OCI-LY7 (cell line): ENCODE measurements around the gene CABP7. TPM values are rescaled to one million over a fixed set of nuclear protein-coding genes. Genes with fewer than 3 reads are reported as not detected.

Experiments used
- BruUV-seq: library from RNA; stranded (reverse); fragments of 400-500 nt; replicated peaks from 2 replicates; lab custom pipeline; 2021; lab: Mats Ljungman, UMichigan
- CTCF ChIA-PET: fragments of 300-600 bp; sonication (Branson Sonifier 250); formaldehyde crosslinking; loops from one replicate; lab custom pipeline; 2022; ENCODE audit warnings: antibody characterized with exemption; ENCODE audit not compliant: unreplicated experiment; lab: Charles Lee
- POLR2A ChIA-PET: fragments of 300-600 bp; sonication (Branson Sonifier 250); formaldehyde crosslinking; loops from one replicate; lab custom pipeline; 2022; ENCODE audit warnings: antibody characterized with exemption; lab: Charles Lee
- DNase-seq: peaks from one replicate; pipeline ENCODE4 v3.0.0-alpha.2; 2015; ENCODE audit warnings: low spot score
- H2AFZ ChIP-seq: fragments of 200-600 bp; sonication (generic), shearing (Covaris generic); 2 replicates; pipeline ENCODE4 v1.6.1; 2014; ENCODE audit warnings: mild to moderate bottlenecking, antibody characterized with exemption, low read length, moderate library complexity
- H3K27ac ChIP-seq: fragments of 200-600 bp; sonication (generic); 2 replicates; pipeline ENCODE4 v1.5.1; 2014; ENCODE audit warnings: mixed run types, low read depth, mild to moderate bottlenecking, moderate library complexity, low read length, inconsistent platforms; ENCODE audit not compliant: poor library complexity, severe bottlenecking
- H3K36me3 ChIP-seq: fragments of 200-600 bp; sonication (generic); 2 replicates; pipeline ENCODE4 v1.6.1; 2014; ENCODE audit warnings: mild to moderate bottlenecking, antibody characterized with exemption, low read length, moderate library complexity, mixed read lengths; ENCODE audit not compliant: insufficient read depth
- H3K4me1 ChIP-seq: fragments of 200-600 bp; sonication (generic); 2 replicates; pipeline ENCODE4 v1.5.1; 2014; ENCODE audit warnings: mild to moderate bottlenecking, low read length; ENCODE audit not compliant: insufficient read depth, poor library complexity, severe bottlenecking
- H3K4me2 ChIP-seq: fragments of 200-600 bp; sonication (generic); 2 replicates; pipeline ENCODE4 v1.6.1; 2014; ENCODE audit warnings: mild to moderate bottlenecking, low read length
- H3K4me3 ChIP-seq: fragments of 200-600 bp; sonication (generic); 2 replicates; pipeline ENCODE4 v1.5.1; 2014; ENCODE audit warnings: mild to moderate bottlenecking, low read depth, low read length; ENCODE audit not compliant: poor library complexity, severe bottlenecking
- H3K79me2 ChIP-seq: fragments of 200-600 bp; sonication (generic); 2 replicates; pipeline ENCODE4 v1.6.1; 2016; ENCODE audit warnings: low read depth, mild to moderate bottlenecking, low read length, moderate library complexity, mixed read lengths; ENCODE audit not compliant: insufficient read depth
- H3K9me2 ChIP-seq: fragments of 200-600 bp; sonication (generic); 2 replicates; pipeline ENCODE4 v1.6.1; 2016; ENCODE audit warnings: mild to moderate bottlenecking, low read length, mixed read lengths; ENCODE audit not compliant: insufficient read depth
- H3K9me3 ChIP-seq: fragments of 200-600 bp; sonication (generic); 2 replicates; pipeline ENCODE4 v1.6.1; 2014; ENCODE audit warnings: mild to moderate bottlenecking, mixed run types, low read length, mixed read lengths
- H4K20me1 ChIP-seq: fragments of 200-600 bp; sonication (generic); 2 replicates; pipeline ENCODE4 v1.6.1; 2014; ENCODE audit warnings: mild to moderate bottlenecking, antibody characterized with exemption, low read length, moderate library complexity, mixed read lengths; ENCODE audit not compliant: insufficient read depth
- EZH2phosphoT487 ChIP-seq: fragments of 200-600 bp; sonication (generic); IDR thresholded peaks from 2 replicates; pipeline ENCODE4 v1.6.1; 2018; ENCODE audit warnings: low read depth, borderline replicate concordance, mild to moderate bottlenecking, mixed run types, antibody characterized with exemption, low read length, moderate library complexity, mixed read lengths
- intact Hi-C: fragments of 100-400 bp; cut with micrococcal nuclease; formaldehyde crosslinking; loops from one replicate; pipeline ENCODE4 v1.10.0; 2022; ENCODE audit not compliant: unreplicated experiment
- total RNA-seq, 2 experiments: library from RNA; depleted of rRNA in 1 of 2; stranded (reverse); fragments of >200 nt in 1 of 2; shearing (Covaris generic) in 1 of 2; gene quantifications; 2 replicates each; pipeline ENCODE4 v1.2.3, GENCODE V29; 2014 to 2022
- TF ChIP-seq, protein P1 (sequence below): fragments of 200-600 bp; sonication (generic); conservative IDR thresholded peaks from 2 replicates; pipeline ENCODE4 v1.5.1; 2014; ENCODE audit warnings: mild to moderate bottlenecking, antibody characterized with exemption, low read length, moderate library complexity, mixed read lengths

The CABP7 gene
- total RNA-seq, 2 experiments from 2014 or later, result 0.06 TPM; not detected in 1

DNA sequence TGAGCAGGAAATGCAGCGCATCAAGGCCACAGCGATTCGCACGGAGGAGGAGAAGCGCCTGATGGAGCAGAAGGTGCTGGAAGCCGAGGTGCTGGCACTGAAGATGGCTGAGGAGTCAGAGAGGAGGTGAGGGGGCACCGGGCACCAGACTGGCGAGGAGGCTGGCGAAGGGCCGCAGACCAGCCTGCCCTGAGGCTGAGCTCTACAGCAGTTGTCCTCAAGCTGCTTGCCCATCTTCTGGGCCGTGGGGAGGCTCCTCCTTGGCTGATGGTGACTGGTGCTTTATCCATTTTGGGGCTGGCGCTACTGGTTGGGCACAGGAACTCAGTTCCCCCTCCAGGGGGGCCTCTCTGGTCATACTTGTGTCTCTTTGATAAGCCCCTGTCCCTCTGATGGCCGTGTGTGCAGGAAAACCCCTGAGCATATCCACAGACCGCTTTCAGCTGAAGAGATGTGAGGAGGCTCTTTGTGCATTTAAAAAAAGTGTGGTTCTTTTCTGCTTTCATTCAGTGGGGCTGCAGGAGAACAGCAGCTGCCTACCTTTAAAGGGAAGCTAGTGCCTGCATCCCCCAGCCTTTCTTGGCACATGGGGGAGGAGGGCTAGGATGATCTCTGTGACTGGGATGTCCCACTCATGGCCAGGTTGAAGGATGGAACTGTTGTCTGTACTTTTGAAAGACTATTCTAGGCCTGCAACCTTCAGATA, 46.3 kb upstream of the CABP7 start:
- peaks cover 63% of the 10 kb centered on the region for H3K36me3 ChIP-seq
- POLR2A ChIA-PET, result interaction anchor here (0.7 kb wide), 1 partner anchor 334 kb away, joined by 3 read pairs; no protein-coding TSS in a partner anchor
- no peak overlapping the region for H3K27ac ChIP-seq
- no peaks in the 10 kb centered on the region for H3K9me2 ChIP-seq
- H3K9me3 ChIP-seq, result no peaks in the 10 kb centered on the region
- H4K20me1 ChIP-seq, result no peaks in the 10 kb centered on the region
- H2AFZ ChIP-seq, result no peak overlapping the region
- intact Hi-C loops, result no loop called here
- no peak overlapping the region for H3K4me2 ChIP-seq
- no TSS peak for BruUV-seq
- no peak for TF ChIP-seq EZH2phosphoT487
- TF ChIP-seq, protein P1, sequence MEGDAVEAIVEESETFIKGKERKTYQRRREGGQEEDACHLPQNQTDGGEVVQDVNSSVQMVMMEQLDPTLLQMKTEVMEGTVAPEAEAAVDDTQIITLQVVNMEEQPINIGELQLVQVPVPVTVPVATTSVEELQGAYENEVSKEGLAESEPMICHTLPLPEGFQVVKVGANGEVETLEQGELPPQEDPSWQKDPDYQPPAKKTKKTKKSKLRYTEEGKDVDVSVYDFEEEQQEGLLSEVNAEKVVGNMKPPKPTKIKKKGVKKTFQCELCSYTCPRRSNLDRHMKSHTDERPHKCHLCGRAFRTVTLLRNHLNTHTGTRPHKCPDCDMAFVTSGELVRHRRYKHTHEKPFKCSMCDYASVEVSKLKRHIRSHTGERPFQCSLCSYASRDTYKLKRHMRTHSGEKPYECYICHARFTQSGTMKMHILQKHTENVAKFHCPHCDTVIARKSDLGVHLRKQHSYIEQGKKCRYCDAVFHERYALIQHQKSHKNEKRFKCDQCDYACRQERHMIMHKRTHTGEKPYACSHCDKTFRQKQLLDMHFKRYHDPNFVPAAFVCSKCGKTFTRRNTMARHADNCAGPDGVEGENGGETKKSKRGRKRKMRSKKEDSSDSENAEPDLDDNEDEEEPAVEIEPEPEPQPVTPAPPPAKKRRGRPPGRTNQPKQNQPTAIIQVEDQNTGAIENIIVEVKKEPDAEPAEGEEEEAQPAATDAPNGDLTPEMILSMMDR, result no peak
- H3K4me3 ChIP-seq, result no peak overlapping the region
- H3K79me2 ChIP-seq, result no peaks in the 10 kb centered on the region
- DNase-seq, result no peak
- no peaks in the 10 kb centered on the region for H3K4me1 ChIP-seq
- CTCF ChIA-PET, result no interaction called here

DNA sequence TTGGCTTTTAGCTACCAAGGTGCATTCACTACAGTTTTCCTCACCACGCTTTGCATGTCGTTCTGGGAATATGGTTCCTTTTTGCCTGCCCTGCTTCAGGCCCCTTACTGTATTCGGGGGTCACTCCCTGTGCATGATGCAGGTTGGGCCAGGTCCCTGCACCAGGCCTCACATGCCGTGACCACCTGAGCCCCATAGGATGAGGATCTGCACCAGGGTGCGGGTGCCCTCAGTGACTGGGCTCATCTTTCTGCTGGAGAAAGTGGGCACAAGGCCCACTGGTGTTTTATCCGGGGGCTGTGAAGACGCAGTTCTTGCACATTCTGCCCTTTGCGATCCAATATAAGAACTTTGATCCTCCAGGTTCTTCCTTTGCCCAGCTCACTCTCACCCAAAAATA, 45.7 kb upstream of the CABP7 start:
- Histone ChIP-seq H3K9me2 (no peaks in the 10 kb centered on the region), H3K27ac (no peak overlapping the region), H3K9me3 (no peaks in the 10 kb centered on the region), H3K79me2 (no peaks in the 10 kb centered on the region), H3K4me2 (no peak overlapping the region), H3K4me1 (no peaks in the 10 kb centered on the region), H4K20me1 (no peaks in the 10 kb centered on the region), H2AFZ (no peak overlapping the region), H3K36me3 (peaks cover 63% of the 10 kb centered on the region), H3K4me3 (no peak overlapping the region)
- BruUV-seq, result no TSS peak
- DNase-seq, result no peak
- intact Hi-C loops, result no loop called here
- CTCF ChIA-PET, result no interaction called here
- POLR2A ChIA-PET, result interaction anchor here (1.1 kb wide), 1 partner anchor 11 kb away, joined by 3 read pairs; no protein-coding TSS in a partner anchor
- no peak for TF ChIP-seq EZH2phosphoT487
- TF ChIP-seq, protein P1, result no peak

DNA sequence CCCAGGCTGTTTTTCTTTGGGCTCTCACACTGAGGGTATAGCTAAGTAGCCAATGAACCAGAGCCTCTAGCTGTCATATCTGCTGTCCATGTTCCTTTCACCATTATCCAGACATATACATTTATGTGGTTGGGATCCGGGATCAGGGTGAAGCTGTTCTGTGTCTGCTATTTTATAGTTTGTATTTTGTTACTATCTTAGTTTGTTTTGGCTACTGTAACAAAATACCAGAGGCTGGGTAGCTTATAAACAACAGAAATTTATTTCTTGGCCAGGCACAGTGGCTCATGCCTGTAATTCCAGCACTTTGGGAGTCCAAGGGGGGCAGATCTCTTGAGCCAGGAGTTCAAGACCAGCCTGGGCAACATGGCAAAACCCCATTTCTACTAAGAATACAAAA, 40.5 kb upstream of the CABP7 start:
- no TSS peak for BruUV-seq
- intact Hi-C loops, result no loop called here
- Histone ChIP-seq H2AFZ (no peak overlapping the region), H3K36me3 (peaks cover 80% of the 10 kb centered on the region), H3K4me1 (no peaks in the 10 kb centered on the region), H3K9me2 (no peaks in the 10 kb centered on the region), H4K20me1 (no peaks in the 10 kb centered on the region), H3K4me2 (no peak overlapping the region), H3K9me3 (no peaks in the 10 kb centered on the region), H3K27ac (no peak overlapping the region), H3K4me3 (no peak overlapping the region), H3K79me2 (no peaks in the 10 kb centered on the region)
- DNase-seq, result no peak
- POLR2A ChIA-PET, result no interaction called here
- CTCF ChIA-PET, result interaction anchor here (0.7 kb wide), 1 partner anchor 363 kb away, joined by 3 read pairs; no protein-coding TSS in a partner anchor
- TF ChIP-seq, protein P1, result no peak
- TF ChIP-seq EZH2phosphoT487, result no peak
